Thyroid gland (tissue), 4 donors: ENCODE results near the gene AIFM1. TPM values are rescaled to one million over a fixed set of nuclear protein-coding genes. Genes with fewer than 3 reads are reported as not detected.

Source experiments
- DNase-seq, 2 donors: peaks; one replicate each; pipeline ENCODE4 v3.0.0-alpha.2; 2019
- H3K27ac ChIP-seq, 3 donors: fragments of 200-600 bp; sonication (generic); 1 replicate in 2 of 3; 2 replicates in 1 of 3; pipeline ENCODE4 v1.5.1; 2016 to 2019; ENCODE audit warnings: mild to moderate bottlenecking in 1 of 3, moderate library complexity in 1 of 3
- H3K27me3 ChIP-seq: fragments of 200-600 bp; sonication (generic); one replicate; pipeline ENCODE4 v1.5.1; 2019
- H3K36me3 ChIP-seq, 2 donors: fragments of 200-600 bp; sonication (generic); one replicate each; pipeline ENCODE4 v1.5.1; 2016 to 2019
- H3K4me1 ChIP-seq, 2 donors: fragments of 200-600 bp; sonication (generic); one replicate each; pipeline ENCODE4 v1.5.1; 2017 to 2019
- H3K4me3 ChIP-seq, 3 donors: fragments of 200-600 bp; sonication (generic); replicated peaks in 1 of 3; 1 replicate in 2 of 3; 2 replicates in 1 of 3; pipeline ENCODE4 v1.5.1; 2016; ENCODE audit warnings: mild to moderate bottlenecking in 1 of 3
- H3K9me3 ChIP-seq: fragments of 200-600 bp; sonication (generic); one replicate; pipeline ENCODE4 v1.5.1; 2017
- POLR2A ChIP-seq, 2 donors: fragments of 450-650 bp; IDR thresholded peaks; one replicate each; pipeline ENCODE4 v1.6.1; 2017; ENCODE audit warnings: antibody characterized with exemption in 2 of 2, mild to moderate bottlenecking in 2 of 2, moderate library complexity in 1 of 2
- WGBS, 2 donors: methylation state at CpG; one replicate each; pipeline ENCODE4 v1.1.5; 2017; 5-methylcytosine and 5-hydroxymethylcytosine counted together
- intact Hi-C: fragments of 100-400 bp; cut with DNase I; formaldehyde crosslinking; loops from one replicate; pipeline ENCODE4 v1.15.1; 2023
- total RNA-seq, 4 donors: library from RNA; depleted of rRNA; stranded (reverse); fragments of >200 nt; gene quantifications; one replicate each; pipeline ENCODE4 v1.2.3, GENCODE V29; 2016
- TF ChIP-seq, protein P1 (sequence below), 6 experiments: fragments of 200-600 bp in 3 of 6; fragments of 450-650 bp in 3 of 6; sonication (generic) in 3 of 6; IDR thresholded peaks; one replicate each; pipeline ENCODE4 v1.5.1; 2016 to 2019; ENCODE audit warnings: antibody characterized with exemption in 6 of 6, mild to moderate bottlenecking in 2 of 6, inconsistent platforms in 1 of 6, moderate library complexity in 1 of 6

AIFM1 gene
- total RNA-seq, 4 donors from 2014 or later: 13.3 to 21.1 (median 17.3) TPM

DNA sequence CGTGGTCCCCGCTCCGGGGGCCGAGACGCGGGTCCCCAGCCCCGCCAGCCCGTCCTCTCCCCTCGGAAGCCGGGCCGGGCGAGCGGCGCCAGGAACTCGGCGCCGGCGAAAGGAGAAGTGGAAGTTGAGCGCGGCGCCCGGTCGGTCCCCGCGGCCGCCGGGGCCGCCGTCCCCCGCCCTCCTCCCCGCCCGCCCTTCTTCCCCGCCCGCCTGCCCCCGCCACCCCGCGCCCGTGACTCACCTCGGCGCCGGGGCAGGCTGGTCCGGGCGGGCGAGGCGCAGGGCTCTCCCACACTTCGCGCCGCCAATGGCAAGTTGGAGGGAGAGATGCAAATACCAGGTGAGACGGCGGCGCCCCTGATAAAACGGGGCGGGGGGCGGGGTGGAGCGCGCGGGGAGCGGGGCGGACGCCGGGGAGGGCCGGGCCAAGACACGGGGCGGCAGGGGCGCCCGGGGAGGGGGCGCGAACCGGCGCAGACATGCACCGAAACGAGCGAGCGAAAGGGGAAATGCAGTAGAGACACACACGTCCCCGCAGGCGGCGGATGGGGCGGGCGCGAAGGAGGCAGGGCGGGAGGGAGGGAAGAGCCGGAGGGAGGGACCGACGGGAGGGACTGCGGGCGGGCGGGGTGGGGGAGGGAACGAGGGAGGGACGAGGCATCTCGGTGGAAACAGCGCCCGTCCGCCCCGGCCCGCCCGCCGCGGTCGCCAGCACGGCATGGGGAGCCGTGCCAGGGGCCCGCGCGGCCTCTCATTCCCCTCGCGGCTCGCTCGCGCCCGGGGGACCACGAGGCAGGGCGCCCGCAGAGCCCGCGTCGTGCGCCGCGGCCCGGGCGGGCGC, 55.0 kb downstream of the AIFM1 start, which contains the start of gene ELF4:
Gene ELF4 (minus strand): TSS at position 119 of the 841 bp plus-strand sequence. CDS start 29,167 bp downstream, outside the sequence.
- intact Hi-C loops: no loop called here
- no peaks in the 10 kb centered on the region for H3K36me3 ChIP-seq
- H3K4me3 ChIP-seq: peak within 1 kb of the TSS in 2 of 3 donors; percentile 44 to 51
- H3K27me3 ChIP-seq: no peaks in the 10 kb centered on the region
- peak; percentile 43 for DNase-seq
- H3K27ac ChIP-seq: peak within 1 kb of the TSS; percentile 49 to 87 (median 86)
- TF ChIP-seq, protein P1, sequence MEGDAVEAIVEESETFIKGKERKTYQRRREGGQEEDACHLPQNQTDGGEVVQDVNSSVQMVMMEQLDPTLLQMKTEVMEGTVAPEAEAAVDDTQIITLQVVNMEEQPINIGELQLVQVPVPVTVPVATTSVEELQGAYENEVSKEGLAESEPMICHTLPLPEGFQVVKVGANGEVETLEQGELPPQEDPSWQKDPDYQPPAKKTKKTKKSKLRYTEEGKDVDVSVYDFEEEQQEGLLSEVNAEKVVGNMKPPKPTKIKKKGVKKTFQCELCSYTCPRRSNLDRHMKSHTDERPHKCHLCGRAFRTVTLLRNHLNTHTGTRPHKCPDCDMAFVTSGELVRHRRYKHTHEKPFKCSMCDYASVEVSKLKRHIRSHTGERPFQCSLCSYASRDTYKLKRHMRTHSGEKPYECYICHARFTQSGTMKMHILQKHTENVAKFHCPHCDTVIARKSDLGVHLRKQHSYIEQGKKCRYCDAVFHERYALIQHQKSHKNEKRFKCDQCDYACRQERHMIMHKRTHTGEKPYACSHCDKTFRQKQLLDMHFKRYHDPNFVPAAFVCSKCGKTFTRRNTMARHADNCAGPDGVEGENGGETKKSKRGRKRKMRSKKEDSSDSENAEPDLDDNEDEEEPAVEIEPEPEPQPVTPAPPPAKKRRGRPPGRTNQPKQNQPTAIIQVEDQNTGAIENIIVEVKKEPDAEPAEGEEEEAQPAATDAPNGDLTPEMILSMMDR (IDR thresholded peaks at IDR 0.05): no peak
- no peak for TF ChIP-seq POLR2A (IDR thresholded peaks at IDR 0.05)
- no peaks in the 10 kb centered on the region for H3K9me3 ChIP-seq
- peaks cover 0 to 3% of the 10 kb centered on the region in 2 donors for H3K4me1 ChIP-seq
- WGBS, 2 donors: no CpG with 5 or more reads among the region's 123 CpGs

DNA sequence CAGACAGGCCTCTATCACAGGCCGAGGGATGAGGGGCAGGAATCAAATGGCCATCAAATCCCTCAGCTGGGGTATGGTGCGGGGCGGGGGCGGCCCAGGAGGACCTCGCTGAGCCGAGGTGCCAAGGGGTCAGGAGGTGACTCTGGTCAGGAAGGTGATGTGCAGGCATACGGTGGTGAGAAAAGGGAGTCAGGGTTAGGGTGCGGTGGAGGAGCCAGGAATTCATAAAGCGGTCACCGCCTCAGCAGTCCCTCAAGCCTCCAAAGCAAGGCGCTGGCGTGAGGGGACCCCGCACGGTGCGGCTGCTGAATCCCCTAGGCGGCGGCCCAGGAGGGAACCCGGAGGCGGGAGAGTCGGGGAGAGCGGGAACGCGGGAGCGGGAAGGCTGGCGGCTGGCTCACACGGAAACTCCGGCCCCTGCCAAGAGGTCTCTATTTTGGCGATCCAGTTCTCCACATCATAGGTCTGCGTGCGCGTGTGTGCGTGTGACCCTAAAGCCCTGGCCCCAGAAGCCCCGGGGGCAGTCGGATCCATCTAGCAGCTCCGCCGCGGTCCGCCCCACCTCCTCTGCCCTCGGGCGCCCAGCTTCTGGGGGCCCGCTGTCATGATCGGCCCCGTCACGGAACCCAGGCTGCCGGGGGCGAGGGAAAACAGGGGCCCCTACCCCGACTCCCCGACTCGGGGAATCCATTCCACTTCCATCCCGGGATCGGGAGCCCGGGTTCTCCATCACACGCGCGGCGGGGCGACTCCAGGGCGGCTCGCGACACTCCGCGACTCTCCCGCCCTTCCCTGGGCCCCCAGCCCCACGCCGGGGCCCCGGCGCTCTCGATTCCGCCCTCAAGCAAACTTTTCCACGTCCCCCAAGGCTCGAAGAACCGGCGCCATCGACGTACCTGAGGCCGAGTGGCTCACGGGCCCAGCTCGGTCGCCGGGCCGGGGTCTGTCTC, 55.9 kb downstream of the AIFM1 start:
- DNase-seq: peak; percentile 3 to 7
- intact Hi-C loops: no loop called here
- no peaks in the 10 kb centered on the region for H3K9me3 ChIP-seq
- 30 to 86% methylated on average over 1 to 37 of the region's 81 CpGs for WGBS, 2 donors
- peak overlapping the region in 2 of 3 donors; percentile 44 to 51 for H3K4me3 ChIP-seq
- no peaks in the 10 kb centered on the region for H3K27me3 ChIP-seq
- H3K27ac ChIP-seq: peak overlapping the region; percentile 49 to 87 (median 86)
- peaks cover 0 to 3% of the 10 kb centered on the region in 2 donors for H3K4me1 ChIP-seq
- TF ChIP-seq POLR2A (IDR thresholded peaks at IDR 0.05): no peak
- TF ChIP-seq, protein P1 (IDR thresholded peaks at IDR 0.05): no peak
- no peaks in the 10 kb centered on the region for H3K36me3 ChIP-seq

DNA sequence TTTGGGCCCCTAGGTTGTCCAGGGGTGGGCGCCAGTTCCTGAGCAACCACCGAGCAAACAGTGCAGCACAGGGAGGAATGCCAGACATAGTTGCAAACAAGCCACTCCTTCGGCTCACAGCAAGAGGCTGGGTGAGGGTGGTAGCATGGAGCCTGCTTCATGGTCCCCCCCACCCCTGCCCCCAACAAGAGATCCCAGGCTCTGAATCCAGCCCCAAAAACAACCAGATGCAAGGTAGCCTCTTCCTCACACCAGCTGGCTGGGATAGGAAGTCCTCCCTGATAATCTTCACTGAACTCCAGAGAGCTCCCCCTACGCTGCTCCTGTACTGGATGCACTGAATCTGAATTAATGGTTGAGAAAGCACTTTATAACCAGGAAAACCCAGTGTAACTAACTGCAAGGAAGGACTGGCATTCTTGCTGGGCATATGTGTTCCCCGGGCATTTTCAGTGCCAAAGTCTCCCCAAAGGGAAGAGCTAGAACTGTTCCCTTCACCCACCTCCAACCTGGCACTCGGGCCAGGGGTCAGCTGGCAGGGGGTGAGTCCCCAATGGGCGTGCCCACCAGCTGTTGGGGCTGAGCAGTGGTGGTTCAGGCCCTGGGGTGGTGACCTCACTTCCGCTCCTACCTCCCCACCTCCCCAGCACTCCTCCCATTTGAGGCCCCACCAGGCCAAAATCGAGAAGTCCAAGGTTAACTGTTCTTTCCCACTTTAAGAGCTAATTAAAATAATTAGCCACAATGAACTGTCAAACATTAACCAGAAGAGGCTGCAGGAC, 56.8 kb downstream of the AIFM1 start:
- 70 to 73% methylated on average over 4 to 9 of the region's 9 CpGs for WGBS, 2 donors
- H3K36me3 ChIP-seq: no peaks in the 10 kb centered on the region

DNA sequence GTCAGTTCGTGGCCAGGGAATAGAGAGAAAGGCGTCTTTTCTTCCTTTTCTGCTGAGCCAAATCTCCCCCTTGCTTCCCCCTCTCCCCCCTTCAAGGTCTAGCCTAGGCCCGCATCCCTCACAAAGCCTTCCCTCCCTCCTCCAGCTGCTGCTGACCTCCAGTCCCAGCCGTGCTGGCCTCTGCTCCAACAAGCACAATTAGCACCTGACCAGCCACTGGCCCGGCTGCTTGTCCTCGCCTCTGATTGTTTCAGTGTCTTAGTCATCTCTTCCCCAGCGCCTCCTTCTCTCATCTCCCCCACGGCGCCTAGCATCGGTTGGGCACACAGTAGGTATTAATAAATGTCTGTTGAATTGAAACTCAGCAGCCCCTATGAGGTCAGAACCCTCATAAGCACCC, 59.6 kb downstream of the AIFM1 start:
- Histone ChIP-seq H3K4me3 (no peak overlapping the region), H3K4me1 (peaks cover 0 to 3% of the 10 kb centered on the region in 2 donors), H3K36me3 (no peaks in the 10 kb centered on the region), H3K27ac (no peak overlapping the region), H3K27me3 (no peaks in the 10 kb centered on the region), H3K9me3 (no peaks in the 10 kb centered on the region)
- intact Hi-C loops: no loop called here
- TF ChIP-seq, protein P1 (IDR thresholded peaks at IDR 0.05): no peak
- no peak for TF ChIP-seq POLR2A (IDR thresholded peaks at IDR 0.05)
- DNase-seq: no peak
- 58 to 71% methylated on average over 9 to 10 of the region's 10 CpGs for WGBS, 2 donors

More for the DNA sequence above, 56.8 kb downstream of the AIFM1 start:
- H3K27me3 ChIP-seq: no peaks in the 10 kb centered on the region
- peak overlapping the region in 2 of 3 donors; percentile 86 to 87 for H3K27ac ChIP-seq
- no peak for TF ChIP-seq POLR2A (IDR thresholded peaks at IDR 0.05)
- TF ChIP-seq, protein P1 (IDR thresholded peaks at IDR 0.05): no peak
- no peaks in the 10 kb centered on the region for H3K9me3 ChIP-seq
- H3K4me3 ChIP-seq: peak overlapping the region in 1 of 3 donors; percentile 51
- intact Hi-C loops: no loop called here
- peak in 1 of 2 donors; percentile 4 for DNase-seq
- peaks cover 0 to 3% of the 10 kb centered on the region in 2 donors for H3K4me1 ChIP-seq
